HepG2 (cell line): ENCODE data around the gene DHX32. TPM values are rescaled to one million over a fixed set of nuclear protein-coding genes. Genes with fewer than 3 reads are reported as not detected.

ENCODE experiments used
- ATAC-seq: fragments of 200-7000 bp; cut with Tn5 transposase; 3 replicates; pipeline ENCODE4 v1.9.1; 2020; ENCODE audit warnings: mild to moderate bottlenecking, moderate library complexity
- BruUV-seq: library from RNA; stranded (reverse); fragments of 400-500 nt; replicated peaks from 2 replicates; lab custom pipeline; 2021; lab: Mats Ljungman, UMichigan
- CTCF ChIA-PET: fragments of 300-600 bp; formaldehyde crosslinking; extraction: SDS; loops from one replicate; lab custom pipeline; 2021; ENCODE audit warnings: low total read pairs, inconsistent platforms, low intra/inter-chr PET ratio; lab: Yijun Ruan, JAX
- POLR2A ChIA-PET: fragments of 350-600 bp; sonication (Branson Sonifier 250); formaldehyde crosslinking; loops from one replicate; lab custom pipeline; 2020; ENCODE audit warnings: antibody characterized with exemption, inconsistent platforms; lab: Yijun Ruan, JAX
- DNase-seq: peaks from one replicate; pipeline ENCODE4 v3.0.0-alpha.2; 2015; ENCODE audit warnings: low spot score
- FAIRE-seq: peaks from 3 replicates; lab custom pipeline; 2011; peaks lifted over from hg19 to GRCh38; lab: Jason Lieb, UNC
- H2AFZ ChIP-seq: one replicate; pipeline ENCODE4 v1.6.1; 2011; ENCODE audit warnings: low read length, inconsistent platforms
- H3K27ac ChIP-seq: fragments of 300-600 bp; 3 replicates; pipeline ENCODE4 v1.8.0; 2011; ENCODE audit warnings: mixed run types, mild to moderate bottlenecking, mixed read lengths, low read length, inconsistent platforms; ENCODE audit not compliant: insufficient read depth; ENCODE audit errors: extremely low read length
- H3K27me3 ChIP-seq, 2 experiments: fragments of 200-600 bp in 1 of 2; 2 replicates in 1 of 2; 3 replicates in 1 of 2; pipeline versions ENCODE4 v1.6.0 to v1.8.0; 2011; ENCODE audit warnings: low read length in 2 of 2, mild to moderate bottlenecking in 2 of 2, moderate library complexity in 2 of 2, inconsistent platforms in 1 of 2; ENCODE audit not compliant: insufficient read depth in 2 of 2, control insufficient read depth in 1 of 2
- H3K36me3 ChIP-seq, 2 experiments: fragments of 200-600 bp in 1 of 2; replicated peaks in 1 of 2; 2 replicates in 1 of 2; 3 replicates in 1 of 2; pipeline versions ENCODE4 v1.5.1 to v1.8.0; 2011; ENCODE audit warnings: low read length in 2 of 2, inconsistent platforms in 1 of 2; ENCODE audit not compliant: insufficient read depth in 2 of 2, control insufficient read depth in 1 of 2
- H3K4me1 ChIP-seq: 2 replicates; pipeline ENCODE4 v1.5.1; 2012; ENCODE audit warnings: low read length, inconsistent platforms; ENCODE audit not compliant: insufficient read depth
- H3K4me2 ChIP-seq: 2 replicates; pipeline ENCODE4 v1.6.0; 2011; ENCODE audit warnings: low read depth, low read length, inconsistent platforms
- H3K4me3 ChIP-seq, 3 experiments: fragments of 200-600 bp in 1 of 3; sonication (generic), shearing (Covaris generic) in 1 of 3; replicated peaks in 1 of 3; 2 replicates each; pipeline ENCODE4 v1.5.1; 2011 to 2016; ENCODE audit warnings: low read length in 3 of 3, inconsistent platforms in 2 of 3, low read depth in 2 of 3, mild to moderate bottlenecking in 2 of 3, control low read depth in 1 of 3, mixed read lengths in 1 of 3; ENCODE audit not compliant: insufficient read depth in 1 of 3
- H3K79me2 ChIP-seq: one replicate; pipeline ENCODE4 v1.6.1; 2011; ENCODE audit warnings: low read length, inconsistent platforms; ENCODE audit not compliant: insufficient read depth
- H3K9ac ChIP-seq: 2 replicates; pipeline ENCODE4 v1.6.0; 2011; ENCODE audit warnings: mild to moderate bottlenecking, low read depth, low read length, inconsistent platforms; ENCODE audit not compliant: insufficient read depth
- H3K9me3 ChIP-seq: 2 replicates; pipeline ENCODE4 v1.5.1; 2012; ENCODE audit warnings: mild to moderate bottlenecking, low read length
- H4K20me1 ChIP-seq: 2 replicates; pipeline ENCODE4 v1.6.0; 2011; ENCODE audit warnings: inconsistent platforms, mild to moderate bottlenecking, low read length, moderate library complexity; ENCODE audit not compliant: insufficient read depth
- LCORL ChIP-seq, 2 experiments: fragments of 450-650 bp in 1 of 2; sonication (generic) in 1 of 2; formaldehyde crosslinking in 1 of 2; IDR thresholded peaks; 2 replicates each; pipeline versions ENCODE4 v1.5.0 to v1.6.1; 2017 to 2020; ENCODE audit warnings: antibody characterized with exemption in 1 of 2, missing genetic modification reagents in 1 of 2
- MED13 ChIP-seq: sonication (generic); formaldehyde crosslinking; IDR thresholded peaks from 2 replicates; pipeline ENCODE4 v1.5.0; 2020; ENCODE audit warnings: missing genetic modification reagents
- NRL ChIP-seq: sonication (generic); formaldehyde crosslinking; IDR thresholded peaks from 2 replicates; pipeline ENCODE4 v1.5.0; 2020; ENCODE audit warnings: missing genetic modification reagents, mild to moderate bottlenecking, moderate library complexity, borderline replicate concordance
- RBM39 ChIP-seq: fragments of 200-400 bp; formaldehyde crosslinking; IDR thresholded peaks from one replicate; pipeline ENCODE4 v1.6.1; 2018; ENCODE audit warnings: antibody characterized with exemption, mild to moderate bottlenecking, low read depth, low read length; ENCODE audit not compliant: poor library complexity, severe bottlenecking
- YY1 ChIP-seq: IDR thresholded peaks from 2 replicates; pipeline ENCODE4 v1.6.1; 2011; ENCODE audit warnings: low read length, low read depth, moderate library complexity, mild to moderate bottlenecking; ENCODE audit not compliant: insufficient read depth, insufficient replicate concordance
- ZBTB26 ChIP-seq: IDR thresholded peaks from 2 replicates; pipeline ENCODE4 v1.6.1; 2016; ENCODE audit warnings: missing compliant biosample characterization, missing genetic modification reagents, borderline replicate concordance
- ZNF549 ChIP-seq: sonication (generic); formaldehyde crosslinking; IDR thresholded peaks from 2 replicates; pipeline ENCODE4 v1.5.0; 2020; ENCODE audit warnings: missing genetic modification reagents
- ZNF616 ChIP-seq: sonication (generic); formaldehyde crosslinking; IDR thresholded peaks from 2 replicates; pipeline ENCODE4 v1.5.0; 2020; ENCODE audit warnings: low read depth, mild to moderate bottlenecking, missing genetic modification reagents
- ZNF891 ChIP-seq: sonication (generic); formaldehyde crosslinking; IDR thresholded peaks from 2 replicates; pipeline ENCODE4 v1.5.0; 2020; ENCODE audit warnings: mild to moderate bottlenecking, missing genetic modification reagents
- WGBS: methylation state at CpG from one replicate; pipeline ENCODE4 v1.1.6; 2017; ENCODE audit warnings: low lambda C conversion rate; 5-methylcytosine and 5-hydroxymethylcytosine counted together
- in situ Hi-C: cut with HindIII; loops from 2 replicates; pipeline ENCODE4 v1.10.0; 2017; ENCODE audit warnings: low pct_unique_long_range_greater_than_20kb; ENCODE audit not compliant: extremely low pct_ligation_motif_present
- intact Hi-C: fragments of 100-400 bp; cut with micrococcal nuclease; formaldehyde crosslinking; loops from one replicate; pipeline ENCODE4 v1.10.0; 2022; ENCODE audit not compliant: unreplicated experiment
- polyA plus RNA-seq, 8 experiments: library from polyadenylated mRNA; depleted of rRNA in 3 of 8; stranded (reverse) in 7 of 8; unstranded in 1 of 8; fragments of >200 nt; fragmentation: Illumina TruSeq in 4 of 8; extraction: Trizol in 4 of 8; gene quantifications; 2 replicates each; pipeline versions ENCODE4 v1.2.1 to v1.2.3, GENCODE V29; 2011 to 2016; ENCODE audit warnings: low read depth in 4 of 8, missing spikeins in 1 of 8, mixed read lengths in 1 of 8; ENCODE audit not compliant: insufficient read depth in 1 of 8
- total RNA-seq, 5 experiments: library from RNA; depleted of rRNA; stranded (reverse); fragments of >200 nt; fragmentation: Illumina TruSeq; extraction: Trizol; gene quantifications; 2 replicates each; pipeline ENCODE4 v1.2.3, GENCODE V29; 2016; ENCODE audit warnings: low read depth in 1 of 5
- TF ChIP-seq, protein P1 (sequence below): sonication (generic); formaldehyde crosslinking; IDR thresholded peaks from 2 replicates; pipeline ENCODE4 v1.4.0; 2020; ENCODE audit warnings: missing genetic modification reagents
- TF ChIP-seq, protein P2 (sequence below): sonication (generic); formaldehyde crosslinking; IDR thresholded peaks from 2 replicates; pipeline ENCODE4 v1.9.0; 2022; ENCODE audit warnings: low read depth, missing genetic modification reagents
- TF ChIP-seq, protein P3 (sequence below): sonication (generic); formaldehyde crosslinking; IDR thresholded peaks from 2 replicates; pipeline ENCODE4 v1.4.0; 2020; ENCODE audit warnings: missing genetic modification reagents
- TF ChIP-seq, protein P4 (sequence below): sonication (generic); formaldehyde crosslinking; IDR thresholded peaks from 2 replicates; pipeline ENCODE4 v1.4.0; 2020; ENCODE audit warnings: missing genetic modification reagents, mild to moderate bottlenecking, borderline replicate concordance
- TF ChIP-seq, protein P5 (sequence below): sonication (generic); formaldehyde crosslinking; IDR thresholded peaks from 2 replicates; pipeline ENCODE4 v1.8.0; 2022; ENCODE audit warnings: mild to moderate bottlenecking, missing genetic modification reagents, borderline replicate concordance

The DHX32 gene
- total and polyA plus RNA-seq, 2 of the 13 experiments (the other 11 are each of a cell fraction or from before 2014, with no cell fraction given), result 15.5 to 16.5 TPM

- TF ChIP-seq, protein P1, sequence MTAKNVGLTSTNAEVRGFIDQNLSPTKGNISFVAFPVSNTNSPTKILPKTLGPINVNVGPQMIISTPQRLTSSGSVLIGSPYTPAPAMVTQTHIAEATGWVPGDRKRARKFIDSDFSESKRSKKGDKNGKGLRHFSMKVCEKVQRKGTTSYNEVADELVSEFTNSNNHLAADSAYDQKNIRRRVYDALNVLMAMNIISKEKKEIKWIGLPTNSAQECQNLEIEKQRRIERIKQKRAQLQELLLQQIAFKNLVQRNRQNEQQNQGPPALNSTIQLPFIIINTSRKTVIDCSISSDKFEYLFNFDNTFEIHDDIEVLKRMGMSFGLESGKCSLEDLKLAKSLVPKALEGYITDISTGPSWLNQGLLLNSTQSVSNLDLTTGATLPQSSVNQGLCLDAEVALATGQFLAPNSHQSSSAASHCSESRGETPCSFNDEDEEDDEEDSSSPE (CRISPR knock-in tag), result no peak
- TF ChIP-seq NRL (CRISPR knock-in tag) (no peak), ZBTB26 (no peak), ZNF616 (CRISPR knock-in tag) (no peak), RBM39 (no peak), ZNF549 (CRISPR knock-in tag) (no peak)
- TF ChIP-seq, protein P2, sequence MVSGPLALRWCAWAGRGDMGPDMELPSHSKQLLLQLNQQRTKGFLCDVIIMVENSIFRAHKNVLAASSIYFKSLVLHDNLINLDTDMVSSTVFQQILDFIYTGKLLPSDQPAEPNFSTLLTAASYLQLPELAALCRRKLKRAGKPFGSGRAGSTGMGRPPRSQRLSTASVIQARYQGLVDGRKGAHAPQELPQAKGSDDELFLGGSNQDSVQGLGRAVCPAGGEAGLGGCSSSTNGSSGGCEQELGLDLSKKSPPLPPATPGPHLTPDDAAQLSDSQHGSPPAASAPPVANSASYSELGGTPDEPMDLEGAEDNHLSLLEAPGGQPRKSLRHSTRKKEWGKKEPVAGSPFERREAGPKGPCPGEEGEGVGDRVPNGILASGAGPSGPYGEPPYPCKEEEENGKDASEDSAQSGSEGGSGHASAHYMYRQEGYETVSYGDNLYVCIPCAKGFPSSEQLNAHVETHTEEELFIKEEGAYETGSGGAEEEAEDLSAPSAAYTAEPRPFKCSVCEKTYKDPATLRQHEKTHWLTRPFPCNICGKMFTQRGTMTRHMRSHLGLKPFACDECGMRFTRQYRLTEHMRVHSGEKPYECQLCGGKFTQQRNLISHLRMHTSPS, result no peak
These were observed 1.5 kb upstream of the DHX32 start (continued) for GRCh38 chr10:125882596-125882995.

- Histone ChIP-seq H3K27me3 (no peaks in the 10 kb centered on the region), H3K9me3 (peaks cover 9% of the 10 kb centered on the region; the same call in 1 of the 2 replicates), H2AFZ (no peak overlapping the region), H4K20me1 (no peaks in the 10 kb centered on the region), H3K4me1 (peaks cover 12% of the 10 kb centered on the region), H3K79me2 (no peaks in the 10 kb centered on the region), H3K36me3 (peaks cover 0 to 8% of the 10 kb centered on the region in 2 experiments; a peak in 1 of 5 replicates), H3K9ac (no peak overlapping the region), H3K4me2 (no peak overlapping the region), H3K4me3 (no peak overlapping the region), H3K27ac (no peak overlapping the region)
- no TSS peak for BruUV-seq
- intact Hi-C loops, result no loop called here
- 83% methylated on average over 6 of the region's 6 CpGs for WGBS
- in situ Hi-C loops, result no loop called here
- POLR2A ChIA-PET, result no interaction called here
- no peak for ATAC-seq
- no peak for FAIRE-seq
- DNase-seq, result no peak
- TF ChIP-seq YY1, result no peak
- no peak for TF ChIP-seq LCORL (IDR thresholded peaks at IDR 0.05)
- no peak for TF ChIP-seq LCORL (CRISPR knock-in tag; IDR thresholded peaks at IDR 0.05)
- TF ChIP-seq, protein P3, sequence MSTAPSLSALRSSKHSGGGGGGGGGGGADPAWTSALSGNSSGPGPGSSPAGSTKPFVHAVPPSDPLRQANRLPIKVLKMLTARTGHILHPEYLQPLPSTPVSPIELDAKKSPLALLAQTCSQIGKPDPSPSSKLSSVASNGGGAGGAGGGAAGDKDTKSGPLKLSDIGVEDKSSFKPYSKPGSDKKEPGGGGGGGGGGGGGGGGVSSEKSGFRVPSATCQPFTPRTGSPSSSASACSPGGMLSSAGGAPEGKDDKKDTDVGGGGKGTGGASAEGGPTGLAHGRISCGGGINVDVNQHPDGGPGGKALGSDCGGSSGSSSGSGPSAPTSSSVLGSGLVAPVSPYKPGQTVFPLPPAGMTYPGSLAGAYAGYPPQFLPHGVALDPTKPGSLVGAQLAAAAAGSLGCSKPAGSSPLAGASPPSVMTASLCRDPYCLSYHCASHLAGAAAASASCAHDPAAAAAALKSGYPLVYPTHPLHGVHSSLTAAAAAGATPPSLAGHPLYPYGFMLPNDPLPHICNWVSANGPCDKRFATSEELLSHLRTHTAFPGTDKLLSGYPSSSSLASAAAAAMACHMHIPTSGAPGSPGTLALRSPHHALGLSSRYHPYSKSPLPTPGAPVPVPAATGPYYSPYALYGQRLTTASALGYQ (CRISPR knock-in tag), result no peak
- no peak for TF ChIP-seq MED13 (CRISPR knock-in tag)
- TF ChIP-seq, protein P4, sequence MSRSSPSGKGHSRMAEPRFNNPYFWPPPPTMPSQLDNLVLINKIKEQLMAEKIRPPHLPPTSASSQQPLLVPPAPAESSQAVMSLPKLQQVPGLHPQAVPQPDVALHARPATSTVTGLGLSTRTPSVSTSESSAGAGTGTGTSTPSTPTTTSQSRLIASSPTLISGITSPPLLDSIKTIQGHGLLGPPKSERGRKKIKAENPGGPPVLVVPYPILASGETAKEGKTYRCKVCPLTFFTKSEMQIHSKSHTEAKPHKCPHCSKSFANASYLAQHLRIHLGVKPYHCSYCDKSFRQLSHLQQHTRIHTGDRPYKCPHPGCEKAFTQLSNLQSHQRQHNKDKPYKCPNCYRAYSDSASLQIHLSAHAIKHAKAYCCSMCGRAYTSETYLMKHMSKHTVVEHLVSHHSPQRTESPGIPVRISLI (CRISPR knock-in tag), result no peak
- no peak for TF ChIP-seq ZNF891
- TF ChIP-seq, protein P5, sequence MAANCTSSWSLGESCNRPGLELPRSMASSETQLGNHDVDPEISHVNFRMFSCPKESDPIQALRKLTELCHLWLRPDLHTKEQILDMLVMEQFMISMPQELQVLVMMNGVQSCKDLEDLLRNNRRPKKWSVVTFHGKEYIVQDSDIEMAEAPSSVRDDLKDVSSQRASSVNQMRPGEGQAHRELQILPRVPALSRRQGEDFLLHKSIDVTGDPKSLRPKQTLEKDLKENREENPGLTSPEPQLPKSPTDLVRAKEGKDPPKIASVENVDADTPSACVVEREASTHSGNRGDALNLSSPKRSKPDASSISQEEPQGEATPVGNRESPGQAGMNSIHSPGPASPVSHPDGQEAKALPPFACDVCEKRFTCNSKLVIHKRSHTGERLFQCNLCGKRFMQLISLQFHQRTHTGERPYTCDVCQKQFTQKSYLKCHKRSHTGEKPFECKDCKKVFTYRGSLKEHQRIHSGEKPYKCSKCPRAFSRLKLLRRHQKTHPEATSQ (CRISPR knock-in tag), result no peak
- CTCF ChIA-PET, result no interaction called here
These were observed 373 bp downstream of the DHX32 start for GRCh38 chr10:125880719-125881118.
